Measurements from ENCODE around the gene LZTR1.

DNA sequence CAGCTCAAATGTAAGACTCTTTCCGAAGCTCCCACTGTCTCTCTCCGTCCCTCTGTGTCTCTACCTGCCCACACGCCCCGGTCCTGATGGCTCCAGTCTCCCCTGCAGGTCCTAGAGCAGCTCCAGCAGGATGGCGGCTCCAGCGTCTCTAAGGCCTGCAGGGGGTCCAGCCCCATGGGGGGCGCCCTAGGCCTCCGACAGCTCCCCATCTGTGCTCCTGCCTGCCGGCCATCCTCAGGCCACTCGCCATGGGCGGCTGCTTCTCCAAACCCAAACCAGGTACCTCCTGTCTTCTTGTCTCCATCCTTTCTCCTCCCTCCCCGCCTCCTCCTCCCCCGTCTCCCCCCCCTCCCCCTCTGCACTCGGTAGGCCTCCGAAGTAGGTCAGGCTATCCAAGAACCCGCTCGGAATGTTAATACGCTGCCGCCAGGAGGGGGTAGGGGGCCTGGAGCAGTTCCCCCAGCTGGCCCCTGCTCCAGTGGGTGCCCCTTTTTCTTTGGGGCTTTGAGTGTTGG, 14.3 kb upstream of the LZTR1 start:
- TF ChIP-seq, protein P1, sequence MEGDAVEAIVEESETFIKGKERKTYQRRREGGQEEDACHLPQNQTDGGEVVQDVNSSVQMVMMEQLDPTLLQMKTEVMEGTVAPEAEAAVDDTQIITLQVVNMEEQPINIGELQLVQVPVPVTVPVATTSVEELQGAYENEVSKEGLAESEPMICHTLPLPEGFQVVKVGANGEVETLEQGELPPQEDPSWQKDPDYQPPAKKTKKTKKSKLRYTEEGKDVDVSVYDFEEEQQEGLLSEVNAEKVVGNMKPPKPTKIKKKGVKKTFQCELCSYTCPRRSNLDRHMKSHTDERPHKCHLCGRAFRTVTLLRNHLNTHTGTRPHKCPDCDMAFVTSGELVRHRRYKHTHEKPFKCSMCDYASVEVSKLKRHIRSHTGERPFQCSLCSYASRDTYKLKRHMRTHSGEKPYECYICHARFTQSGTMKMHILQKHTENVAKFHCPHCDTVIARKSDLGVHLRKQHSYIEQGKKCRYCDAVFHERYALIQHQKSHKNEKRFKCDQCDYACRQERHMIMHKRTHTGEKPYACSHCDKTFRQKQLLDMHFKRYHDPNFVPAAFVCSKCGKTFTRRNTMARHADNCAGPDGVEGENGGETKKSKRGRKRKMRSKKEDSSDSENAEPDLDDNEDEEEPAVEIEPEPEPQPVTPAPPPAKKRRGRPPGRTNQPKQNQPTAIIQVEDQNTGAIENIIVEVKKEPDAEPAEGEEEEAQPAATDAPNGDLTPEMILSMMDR (IDR thresholded peaks at IDR 0.05; ENCODE audit: poor library complexity): no peak
- TF ChIP-seq EZH2 (IDR thresholded peaks at IDR 0.05; ENCODE audit: borderline replicate concordance) (no peak), EZH2phosphoT487 (IDR thresholded peaks at IDR 0.05; ENCODE audit: low read depth, severe bottlenecking, unreplicated experiment) (no peak)

Data from hepatocyte (in vitro differentiated cells).